GM18517 (cell line): ENCODE data around the gene UBXN6.
A peak's percentile ranks its signal among the peaks of the same experiment; 100 is the strongest.

Experiments
- ATAC-seq: cut with Tn5 transposase; IDR thresholded peaks from one replicate; pipeline ENCODE4 v1.9.1; 2021; ENCODE audit warnings: mild to moderate bottlenecking, moderate library complexity; ENCODE audit not compliant: unreplicated experiment

Gene UBXN6, protein sequence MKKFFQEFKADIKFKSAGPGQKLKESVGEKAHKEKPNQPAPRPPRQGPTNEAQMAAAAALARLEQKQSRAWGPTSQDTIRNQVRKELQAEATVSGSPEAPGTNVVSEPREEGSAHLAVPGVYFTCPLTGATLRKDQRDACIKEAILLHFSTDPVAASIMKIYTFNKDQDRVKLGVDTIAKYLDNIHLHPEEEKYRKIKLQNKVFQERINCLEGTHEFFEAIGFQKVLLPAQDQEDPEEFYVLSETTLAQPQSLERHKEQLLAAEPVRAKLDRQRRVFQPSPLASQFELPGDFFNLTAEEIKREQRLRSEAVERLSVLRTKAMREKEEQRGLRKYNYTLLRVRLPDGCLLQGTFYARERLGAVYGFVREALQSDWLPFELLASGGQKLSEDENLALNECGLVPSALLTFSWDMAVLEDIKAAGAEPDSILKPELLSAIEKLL

GRCh38 chr19:4457654-4458395 lies at the start of gene UBXN6:
Gene UBXN6 (minus strand): TSS chr19:4457794. CDS start chr19:4457697, 97 bp downstream.
- ATAC-seq: peak; percentile 90

- ATAC-seq: no peak
Measured at GRCh38 chr19:4507150-4507452, 49.5 kb upstream of the UBXN6 start.

DNA sequence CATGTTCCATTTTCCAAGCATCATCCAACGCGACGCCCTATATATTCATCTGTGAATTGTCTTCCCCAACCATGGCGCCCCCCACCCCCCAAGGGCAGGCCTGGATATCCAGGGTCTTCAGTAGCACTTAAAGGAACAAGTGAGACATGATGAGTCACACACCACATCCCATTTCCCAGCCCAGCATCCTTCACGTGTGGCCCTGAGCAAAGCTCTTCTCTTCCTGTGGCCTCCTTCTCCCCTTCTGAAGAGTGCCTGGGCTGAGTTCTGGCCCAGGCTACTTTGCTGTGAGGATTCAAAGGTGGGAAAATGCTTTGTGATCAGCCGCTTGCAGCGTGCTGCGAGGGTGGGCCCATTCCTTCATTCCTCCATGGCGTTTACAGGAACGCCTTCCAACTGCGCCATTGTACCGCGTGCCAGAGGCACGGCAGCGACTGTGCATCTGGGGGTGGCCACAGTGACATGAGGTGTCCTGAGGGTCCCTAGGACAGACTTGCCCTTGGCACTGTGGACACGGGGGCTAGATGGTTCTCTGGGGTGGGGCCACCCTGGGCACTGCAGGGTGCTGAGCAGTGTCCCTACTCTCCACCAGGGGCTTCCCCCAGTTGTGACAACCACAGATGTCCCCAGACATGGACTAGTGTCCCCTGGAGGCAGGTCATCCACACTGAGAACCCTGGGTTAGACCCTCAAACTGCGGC lies 49.0 kb upstream of the UBXN6 start:
- ATAC-seq: no peak

DNA sequence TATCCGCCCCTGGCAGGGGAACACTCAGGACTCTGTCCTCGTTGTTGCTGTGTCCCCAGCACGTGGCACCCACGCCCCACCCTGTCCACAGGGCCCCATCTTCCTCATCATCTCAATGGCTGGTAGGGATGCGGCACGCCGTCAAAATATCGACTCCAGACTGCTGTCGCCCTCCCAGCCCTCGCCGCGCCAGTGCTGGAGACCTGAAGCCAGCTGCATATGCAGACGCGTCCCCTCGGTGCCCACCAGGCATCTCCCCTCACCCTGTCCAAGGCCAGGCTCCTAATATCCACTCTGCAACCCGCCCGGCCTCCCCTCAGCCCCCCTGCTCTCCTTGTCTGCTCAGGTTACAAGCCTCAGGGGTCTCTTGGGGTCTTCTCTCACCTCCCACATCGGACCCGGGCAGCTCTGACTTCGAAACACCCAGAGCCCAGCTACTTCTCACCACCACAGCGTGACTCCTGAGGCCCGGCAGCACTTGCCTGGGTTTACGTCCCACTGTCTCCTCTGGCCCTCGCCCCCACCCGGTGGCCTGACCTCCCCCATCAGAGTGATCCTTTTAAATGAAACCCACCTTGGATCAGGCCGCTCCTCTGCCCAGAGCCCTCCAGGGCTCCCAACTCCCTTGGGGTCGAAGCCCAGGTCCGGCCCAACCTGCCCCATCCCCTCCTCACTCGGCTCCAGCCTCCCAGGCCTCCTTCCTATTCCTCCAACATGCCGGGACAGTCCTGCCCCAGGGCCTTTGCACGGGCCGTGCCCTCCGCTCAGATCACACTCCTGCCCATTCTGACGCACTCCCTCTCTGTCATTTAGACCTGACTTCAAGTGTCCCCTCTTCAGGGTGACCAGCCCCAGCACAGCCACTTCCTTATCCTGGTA lies 48.2 kb upstream of the UBXN6 start:
- ATAC-seq: no peak

GRCh38 chr19:4504891-4505569 lies 47.4 kb upstream of the UBXN6 start:
- no peak for ATAC-seq

GRCh38 chr19:4504297-4504701 lies 46.7 kb upstream of the UBXN6 start:
- no peak for ATAC-seq

DNA sequence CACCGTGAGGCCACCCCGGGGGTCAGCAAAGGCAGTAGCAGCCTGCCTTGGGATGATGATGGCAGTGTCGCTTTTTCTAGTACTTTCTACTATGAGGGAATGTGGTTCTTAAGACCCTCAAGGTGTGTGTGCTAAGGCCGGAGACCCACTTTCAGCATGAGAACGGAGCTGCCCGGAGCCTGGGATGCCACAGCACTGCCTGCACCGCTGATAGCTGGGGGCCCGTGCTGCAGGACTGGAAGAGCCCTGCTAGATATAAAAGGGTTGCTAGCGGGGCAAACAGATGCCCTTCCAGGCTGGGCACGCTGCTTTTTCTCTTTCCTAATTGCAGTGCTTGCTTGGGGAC lies 46.2 kb upstream of the UBXN6 start:
- no peak for ATAC-seq

GRCh38 chr19:4503132-4503824 lies 45.7 kb upstream of the UBXN6 start:
- ATAC-seq: no peak

DNA sequence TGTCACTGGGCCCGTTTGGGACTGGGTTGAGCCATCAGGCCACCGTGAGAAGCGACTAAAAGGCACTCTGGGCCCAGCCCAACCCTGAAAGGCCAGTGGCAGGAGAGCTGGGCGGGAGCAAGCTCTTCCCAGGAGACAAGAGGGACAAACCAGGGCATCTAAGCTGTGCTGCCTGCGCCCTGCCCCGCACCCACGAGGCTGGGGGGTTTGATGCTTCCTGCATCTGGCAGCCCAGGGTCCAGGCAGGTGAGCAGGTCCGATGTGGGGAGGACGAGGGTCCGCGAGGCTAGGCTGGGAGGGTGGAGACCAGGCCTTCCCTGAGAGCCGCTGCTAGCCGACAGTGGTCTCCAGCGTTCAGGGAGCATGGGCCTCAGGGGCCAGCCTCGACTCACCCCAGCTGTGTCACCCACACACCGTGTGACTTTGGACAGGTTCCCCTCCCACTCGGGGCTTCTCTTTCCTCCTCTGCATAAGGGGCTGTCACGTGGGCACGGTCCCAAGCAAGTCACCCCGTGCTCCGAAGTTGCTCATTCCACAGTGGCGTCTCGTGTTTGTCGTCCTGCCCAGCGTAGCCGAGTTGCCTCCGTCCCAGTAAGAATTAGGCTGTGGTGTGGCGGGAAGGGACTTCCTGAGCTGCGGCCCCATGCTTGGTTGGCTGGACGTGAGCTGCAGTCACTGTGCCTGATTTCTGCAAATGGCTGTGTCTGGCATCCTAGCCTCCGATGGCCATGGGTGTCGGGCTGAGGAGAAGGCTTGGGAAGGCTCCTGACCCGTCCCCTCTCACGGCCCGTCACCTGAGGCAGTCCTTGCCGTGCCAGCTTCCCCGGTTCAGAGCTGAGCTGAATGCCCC lies 44.9 kb upstream of the UBXN6 start:
- no peak for ATAC-seq

DNA sequence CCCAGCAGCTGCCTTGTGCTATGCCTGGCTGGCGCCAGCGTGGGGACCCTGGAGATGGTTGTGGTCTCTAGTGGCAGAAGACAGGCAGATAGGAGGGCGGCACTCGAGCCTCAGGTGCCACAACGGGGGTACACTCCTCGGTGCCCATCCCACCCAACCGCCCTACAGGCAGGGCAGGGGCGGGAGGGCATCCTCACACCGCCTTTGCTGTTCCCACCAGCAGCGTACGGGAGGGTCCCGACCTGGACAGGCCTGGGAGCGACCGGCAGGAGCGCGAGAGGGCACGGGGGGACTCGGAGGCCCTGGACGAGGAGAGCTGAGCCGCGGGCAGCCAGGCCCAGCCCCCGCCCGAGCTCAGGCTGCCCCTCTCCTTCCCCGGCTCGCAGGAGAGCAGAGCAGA lies 44.1 kb upstream of the UBXN6 start:
- ATAC-seq: no peak

- ATAC-seq: no peak
Measured at GRCh38 chr19:4500841-4501591, 43.4 kb upstream of the UBXN6 start.

DNA sequence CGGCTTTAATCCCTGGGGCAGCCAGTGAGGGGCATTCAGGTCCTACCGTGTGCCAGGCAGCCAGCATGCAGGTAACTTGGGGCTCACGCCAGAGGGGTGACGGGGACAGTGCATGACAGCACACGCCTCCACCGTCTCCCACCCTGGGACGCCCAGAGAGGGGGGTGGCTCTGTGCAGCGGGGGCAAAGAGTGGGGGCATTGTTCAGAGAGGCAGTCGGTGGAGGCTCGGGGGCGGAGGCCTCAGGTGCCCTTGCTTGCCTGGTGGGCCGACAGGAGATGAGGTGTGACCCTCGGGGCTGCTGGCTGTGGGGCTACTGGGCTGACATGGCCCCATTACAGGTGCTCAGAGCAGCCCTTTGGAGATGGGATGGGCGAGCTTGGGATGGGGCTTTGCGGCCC lies 42.3 kb upstream of the UBXN6 start:
- no peak for ATAC-seq

GRCh38 chr19:4499318-4499717 lies 41.7 kb upstream of the UBXN6 start:
- no peak for ATAC-seq

GRCh38 chr19:4498694-4499093 lies 41.1 kb upstream of the UBXN6 start:
- no peak for ATAC-seq

DNA sequence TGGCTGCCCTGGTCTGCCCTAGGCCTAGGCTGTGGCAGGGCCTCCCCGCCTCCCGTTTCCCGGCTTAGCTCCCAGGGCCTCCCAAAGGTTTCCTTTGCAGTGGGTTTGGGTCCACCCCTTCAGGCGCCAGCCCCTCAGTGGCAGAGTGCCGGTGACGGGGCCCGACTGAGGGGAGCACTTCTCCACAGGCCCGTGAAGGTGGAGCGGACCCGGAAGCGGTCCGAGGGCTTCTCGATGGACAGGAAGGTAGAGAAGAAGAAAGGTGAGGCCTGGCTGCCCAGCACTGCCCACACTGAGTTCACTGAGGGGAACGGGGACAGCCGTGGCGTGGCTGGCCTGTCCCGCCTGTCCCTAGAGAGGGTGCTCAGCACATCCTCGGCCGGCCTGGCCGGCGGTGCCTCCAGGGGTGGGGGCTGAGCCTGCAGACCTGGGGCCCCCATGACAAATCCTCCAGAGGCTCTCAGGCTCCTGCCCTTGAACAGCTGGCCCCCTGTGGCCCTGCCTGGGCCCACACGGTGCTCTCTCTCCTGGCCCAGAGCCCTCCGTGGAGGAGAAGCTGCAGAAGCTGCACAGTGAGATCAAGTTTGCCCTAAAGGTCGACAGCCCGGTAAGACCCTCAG lies 40.3 kb upstream of the UBXN6 start:
- ATAC-seq: no peak

GRCh38 chr19:4496304-4496703 lies 38.7 kb upstream of the UBXN6 start:
- no peak for ATAC-seq

GRCh38 chr19:4495471-4495870 lies 37.9 kb upstream of the UBXN6 start:
- ATAC-seq: no peak

- ATAC-seq: no peak
Measured at GRCh38 chr19:4494691-4495064, 37.1 kb upstream of the UBXN6 start.
